GM20000 (cell line): ENCODE data around the gene TP63.

Source experiments
- DNase-seq: peaks from one replicate; pipeline ENCODE4 v3.0.0; 2012; ENCODE audit warnings: low spot score
- CTCF ChIP-seq: IDR thresholded peaks from 2 replicates; pipeline ENCODE4 v1.5.1; 2012; ENCODE audit warnings: mild to moderate bottlenecking, control low read depth; ENCODE audit errors: extremely low read depth, missing control alignments

TP63 gene

DNA sequence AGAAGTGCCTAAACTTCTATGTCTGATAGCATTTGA is at the start of gene TP63:
Gene TP63, plus strand, starts transcription at position 17 of the 36 bp plus-strand sequence. CDS start 127 bp downstream, outside the sequence.
- TF ChIP-seq CTCF, result no peak
- DNase-seq, result no peak

GRCh38 chr3:189582179-189582578 is 49.0 kb upstream of the TP63 start:
- DNase-seq, result no peak
- no peak for TF ChIP-seq CTCF

- no peak for TF ChIP-seq CTCF
- DNase-seq, result no peak
These were observed 46.5 kb upstream of the TP63 start for GRCh38 chr3:189584645-189585044.

- DNase-seq, result peak; percentile 62
- TF ChIP-seq CTCF, result no peak
These were observed 44.1 kb upstream of the TP63 start for GRCh38 chr3:189586941-189587663.

DNA sequence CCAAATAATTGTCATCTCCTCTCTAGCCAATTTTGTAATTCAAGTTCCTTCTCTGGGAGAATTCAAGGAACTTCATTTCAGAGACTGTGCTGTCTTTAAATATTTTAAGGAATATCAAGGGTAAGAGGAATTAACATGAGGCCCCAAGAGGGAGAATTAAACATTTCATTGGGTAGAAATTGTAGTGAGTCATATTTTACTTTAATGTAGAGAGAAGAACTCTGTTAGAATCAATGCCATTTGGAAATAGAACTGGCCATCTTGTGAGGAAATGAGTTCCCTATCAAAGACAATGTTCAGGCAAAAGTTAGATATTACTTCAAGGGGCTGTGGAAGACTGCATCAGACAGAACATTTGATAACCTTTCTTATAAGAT is 43.5 kb upstream of the TP63 start:
- no peak for DNase-seq

GRCh38 chr3:189588070-189588469 is 43.1 kb upstream of the TP63 start:
- TF ChIP-seq CTCF, result no peak
- no peak for DNase-seq

More for the DNA sequence above, 43.5 kb upstream of the TP63 start:
- TF ChIP-seq CTCF, result no peak

- no peak for TF ChIP-seq CTCF
- DNase-seq, result no peak
These were observed 42.6 kb upstream of the TP63 start for GRCh38 chr3:189588475-189589178.
